DMS79 treated with DMSO at 0.1 percent for 48 hours (cell line): ENCODE measurements around the gene CLTA.
"Not testable (repeated sequence)": the region's sequence is repeated elsewhere in the genome, so short reads cannot be mapped to it uniquely, and the experiment has no call there.

ENCODE experiments used
- DNase-seq: peaks from one replicate; lab custom pipeline; 2025; lab: John Stamatoyannopoulos, UW

Gene CLTA

GRCh38 chr9:36189976-36190375 is 745 bp upstream of the CLTA start:
- peak; percentile 47 for DNase-seq

DNA sequence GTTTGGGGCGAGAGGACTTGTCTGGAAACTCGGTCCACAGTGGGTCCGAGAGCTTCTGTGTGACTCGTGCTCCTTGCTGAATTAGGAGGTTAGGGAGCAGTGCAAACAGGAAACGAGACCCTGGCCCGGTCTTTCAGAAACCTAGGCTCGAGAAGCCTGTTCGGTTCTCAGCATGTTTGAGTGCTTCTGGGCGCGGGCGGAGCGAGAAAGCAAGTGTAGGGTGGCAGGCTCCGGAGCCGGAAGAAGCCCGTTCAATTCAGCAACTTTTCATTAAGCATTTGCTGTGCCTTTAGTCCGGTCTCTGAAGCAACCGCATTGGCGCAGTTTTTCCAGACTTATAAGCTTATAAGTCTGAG is 547 bp downstream of the CLTA start:
- DNase-seq = peak; percentile 35

GRCh38 chr9:36191686-36192085 is 965 bp downstream of the CLTA start:
- peak; percentile 35 for DNase-seq

DNA sequence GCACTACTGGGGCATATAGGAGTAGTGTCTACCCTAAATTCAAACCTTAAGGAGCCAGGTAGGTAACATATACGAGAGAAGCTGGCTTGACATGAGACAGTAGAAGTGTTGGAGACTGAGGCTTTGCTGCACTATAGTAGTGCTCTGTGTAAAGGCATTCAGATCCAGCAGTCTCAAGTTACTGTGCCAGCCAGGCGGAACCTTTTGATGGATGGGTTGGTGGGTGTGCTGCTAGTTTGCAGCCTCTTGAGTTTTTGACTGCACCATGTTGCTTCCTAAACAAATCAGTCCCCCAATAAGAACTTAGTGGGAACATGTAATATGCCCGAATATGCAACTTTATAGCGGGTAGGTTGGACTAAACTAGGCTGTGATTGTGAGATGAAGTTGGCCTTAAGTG is 1.5 kb downstream of the CLTA start:
- DNase-seq = no peak

DNA sequence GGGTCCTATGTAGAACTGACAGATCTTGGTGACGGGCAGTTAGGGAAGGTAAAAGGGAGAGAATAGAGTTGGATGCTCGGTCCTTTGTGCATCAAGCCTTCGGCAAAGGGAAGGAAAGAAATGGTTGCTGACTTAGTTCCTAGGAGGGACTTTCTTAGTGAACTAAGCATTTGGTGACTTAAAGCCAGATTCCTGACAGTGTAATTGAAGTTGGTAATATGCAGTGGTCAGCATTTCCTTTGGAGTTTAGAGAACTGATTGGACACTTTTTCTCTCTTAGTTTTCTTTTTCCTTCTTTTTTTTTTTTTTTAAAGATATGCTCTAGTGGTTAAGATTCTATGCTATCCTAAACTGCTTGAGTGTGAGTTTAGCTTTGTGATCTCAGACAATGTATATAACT is 2.3 kb downstream of the CLTA start:
- peak; percentile 35 for DNase-seq

DNA sequence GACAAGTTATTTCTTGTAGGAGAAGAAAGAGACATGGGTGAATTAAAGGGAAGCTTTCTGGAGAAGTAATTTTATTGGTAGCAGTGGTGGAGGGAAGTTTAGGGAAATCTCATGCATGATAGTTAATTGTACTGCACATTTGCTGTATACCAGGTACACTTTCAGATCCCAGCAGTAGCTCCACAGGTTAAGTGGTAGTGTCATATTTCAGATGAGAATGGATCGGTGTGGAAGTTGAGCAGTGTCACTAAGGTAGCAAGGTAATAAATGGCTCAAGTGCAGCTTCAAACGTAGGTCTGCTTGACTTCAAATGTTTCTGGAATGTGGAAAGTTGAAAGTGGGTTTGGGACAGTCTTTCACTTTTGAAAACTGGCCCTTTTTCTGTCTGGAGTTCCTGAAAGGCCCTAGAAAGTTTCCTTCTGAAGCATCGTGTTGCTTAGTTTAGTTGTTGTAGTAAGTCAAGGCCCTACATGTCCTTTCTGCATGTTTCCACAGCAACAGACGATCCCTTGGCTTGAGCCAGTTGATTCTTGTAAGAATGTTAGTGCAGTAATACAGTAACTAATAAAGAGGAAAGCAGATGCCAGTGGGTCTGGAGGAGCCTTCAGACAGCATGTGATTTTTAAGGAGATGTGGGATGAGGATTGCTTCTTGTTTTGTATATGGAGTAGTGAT is 3.7 kb downstream of the CLTA start:
- peak; percentile 65 for DNase-seq

DNA sequence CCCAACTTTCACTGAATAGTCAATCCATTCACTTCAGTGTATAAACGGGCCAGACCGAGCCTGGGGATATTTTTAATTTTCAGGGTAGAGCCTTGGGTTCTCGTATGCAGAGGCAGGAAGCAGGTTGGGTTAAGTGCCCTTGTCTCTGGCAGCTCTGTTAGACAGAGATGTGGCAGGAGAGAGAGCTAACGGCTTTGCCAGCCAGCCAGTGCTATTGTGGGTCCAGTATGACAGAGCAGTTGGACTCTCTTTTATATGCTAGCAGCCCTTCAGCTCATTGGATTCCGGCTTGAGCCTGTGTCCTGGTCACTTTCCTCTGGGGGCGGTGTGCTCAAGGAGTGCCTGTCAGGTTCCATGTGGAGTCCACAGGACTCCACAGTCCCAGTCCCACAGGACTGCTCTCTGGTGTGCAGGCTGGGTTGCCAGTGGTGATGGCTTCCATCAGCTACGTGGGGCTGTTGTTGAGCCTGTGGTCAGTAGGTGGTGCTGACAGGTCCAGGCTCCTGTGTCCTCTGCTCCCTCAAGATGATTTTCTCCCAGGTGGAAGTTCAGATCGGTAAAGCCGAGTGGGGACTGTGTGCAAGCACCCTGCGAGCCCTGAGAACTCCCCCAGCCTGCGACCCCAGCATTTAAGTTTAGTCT is 14.3 kb downstream of the CLTA start:
- DNase-seq = no peak

GRCh38 chr9:36207016-36207415 is 16.3 kb downstream of the CLTA start:
- no peak for DNase-seq

- no peak for DNase-seq
Measured at GRCh38 chr9:36207546-36208012, 16.9 kb downstream of the CLTA start.

GRCh38 chr9:36208521-36209253 is 18.0 kb downstream of the CLTA start:
- no peak for DNase-seq

- DNase-seq = no peak
Measured at GRCh38 chr9:36210722-36211121, 20.0 kb downstream of the CLTA start.

DNA sequence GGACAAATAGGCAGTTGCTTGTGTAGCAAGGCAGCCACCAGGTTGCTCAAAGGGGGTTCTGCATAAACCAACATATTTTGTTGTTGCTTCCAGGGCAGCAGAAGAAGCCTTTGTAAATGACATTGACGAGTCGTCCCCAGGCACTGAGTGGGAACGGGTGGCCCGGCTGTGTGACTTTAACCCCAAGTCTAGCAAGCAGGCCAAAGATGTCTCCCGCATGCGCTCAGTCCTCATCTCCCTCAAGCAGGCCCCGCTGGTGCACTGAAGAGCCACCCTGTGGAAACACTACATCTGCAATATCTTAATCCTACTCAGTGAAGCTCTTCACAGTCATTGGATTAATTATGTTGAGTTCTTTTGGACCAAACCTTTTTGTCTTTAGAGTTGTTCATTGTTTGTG is 20.8 kb downstream of the CLTA start:
- DNase-seq = no peak

GRCh38 chr9:36213387-36213786 is 22.7 kb downstream of the CLTA start:
- DNase-seq = no peak

- no peak for DNase-seq
Measured at GRCh38 chr9:36213989-36214388, 23.3 kb downstream of the CLTA start.

DNA sequence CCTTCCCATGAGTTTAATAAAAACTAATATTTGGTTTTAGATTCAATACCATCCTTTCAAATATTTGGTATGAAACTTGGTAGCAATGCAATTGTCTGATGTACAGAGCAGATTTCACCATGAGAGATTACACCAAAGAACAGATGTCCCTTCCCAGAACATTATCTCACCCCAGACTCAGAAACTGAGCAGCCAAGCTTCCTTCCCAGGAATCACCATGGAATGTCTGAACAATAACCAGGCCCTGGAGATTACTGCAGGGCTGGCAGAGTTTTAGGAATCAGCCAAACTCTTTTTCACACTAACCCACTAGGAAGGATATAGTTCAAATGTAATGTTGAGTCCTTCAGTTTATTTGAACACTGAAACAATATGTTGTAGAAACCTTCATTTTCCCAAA is 23.9 kb downstream of the CLTA start:
- DNase-seq = no peak

GRCh38 chr9:36217256-36217968 is 26.7 kb downstream of the CLTA start:
- peak; percentile 16 for DNase-seq

GRCh38 chr9:36218011-36218410 is 27.3 kb downstream of the CLTA start:
- DNase-seq = no peak

GRCh38 chr9:36218411-36218901 is 27.7 kb downstream of the CLTA start:
- no peak for DNase-seq

- no peak for DNase-seq
Measured at GRCh38 chr9:36221667-36222066, 30.9 kb downstream of the CLTA start.

DNA sequence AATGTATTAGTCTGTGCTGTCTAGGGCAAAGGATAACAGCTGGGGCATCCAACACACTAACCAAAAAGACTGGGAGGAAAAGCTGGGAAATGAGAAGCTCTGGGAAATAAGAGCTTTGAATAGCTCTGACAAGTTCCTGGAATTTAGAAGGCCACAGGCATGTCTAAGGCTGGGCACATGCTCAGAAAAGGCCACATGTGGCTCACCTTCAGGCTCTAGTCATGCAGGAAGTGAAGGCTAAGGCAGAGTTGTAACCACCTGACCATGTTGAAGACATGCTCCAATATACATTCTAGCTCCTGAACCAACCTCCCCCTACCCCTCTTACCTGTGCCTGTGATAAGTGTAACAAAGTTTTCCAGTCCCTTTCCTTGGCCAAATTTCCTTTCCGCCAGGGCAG is 31.7 kb downstream of the CLTA start:
- no peak for DNase-seq

DNA sequence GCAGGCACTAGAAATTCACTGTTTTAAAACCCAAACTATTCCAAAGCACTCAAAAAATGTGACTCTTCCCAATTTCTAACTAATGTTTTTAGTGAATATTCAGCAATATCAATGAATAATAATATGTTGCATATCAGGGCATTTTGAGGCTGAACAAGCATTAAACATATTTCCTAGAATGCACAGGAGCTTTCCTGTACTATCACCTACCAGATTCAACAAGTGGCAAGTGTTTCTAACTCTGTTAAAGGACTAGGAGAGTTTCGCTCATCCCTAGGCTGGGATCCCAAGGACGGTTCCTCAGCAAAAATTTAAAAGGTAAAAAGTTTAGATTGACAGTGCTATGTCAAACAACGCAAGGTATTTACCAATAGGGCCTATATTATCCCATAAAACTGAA is 46.5 kb downstream of the CLTA start:
- no peak for DNase-seq

- not testable (repeated sequence) for DNase-seq
Measured at GRCh38 chr9:36239205-36239604, 48.5 kb downstream of the CLTA start.
